ENCODE measurements around the gene INTS14.

The INTS14 gene
- total RNA-seq, result 22.5 to 39.0 (median 33.3) reads per million in 17 experiments

DNA sequence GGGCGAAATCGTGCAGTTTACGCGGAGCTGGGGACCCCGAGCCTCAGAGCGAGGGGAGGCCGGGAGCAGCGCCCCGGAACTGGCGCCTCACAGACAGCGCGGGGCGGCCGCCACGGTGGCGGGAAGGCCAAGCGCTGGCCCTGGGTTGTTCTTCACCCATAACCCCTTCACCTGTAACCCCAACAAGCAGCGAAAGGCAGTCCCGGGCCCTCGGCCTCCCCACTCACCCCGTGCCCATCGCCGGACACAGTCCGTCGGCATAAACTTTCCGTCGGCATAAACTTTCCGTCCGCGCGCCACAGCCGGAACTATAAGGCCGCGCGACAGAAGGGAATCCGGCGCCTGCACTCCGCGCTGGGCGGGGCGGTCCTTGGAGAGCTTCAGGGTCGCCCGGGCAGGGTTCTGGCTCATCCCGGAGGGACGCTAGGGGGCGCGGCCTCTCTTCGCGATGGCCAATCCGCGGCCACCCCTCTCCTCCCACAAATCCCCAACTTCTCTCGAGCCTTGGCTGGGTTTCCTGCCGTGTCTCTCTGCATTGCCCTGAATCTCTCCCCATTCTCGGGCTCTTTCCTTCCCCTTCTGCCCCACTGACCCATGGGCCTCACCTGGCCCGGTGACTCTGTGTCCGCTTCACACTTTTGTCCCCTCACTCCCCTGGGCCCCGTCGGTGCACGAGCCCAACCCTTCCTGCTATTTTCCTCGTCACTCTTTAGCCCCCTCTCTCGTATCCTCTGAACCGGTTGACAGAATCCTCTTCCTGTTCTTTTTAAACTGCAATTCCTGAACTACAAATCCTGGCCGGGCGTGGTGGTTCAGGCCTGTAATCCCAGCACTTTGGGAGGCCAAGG lies at the start of gene INTS14:
INTS14 (minus strand) TSS at position 261 of the 848 bp plus-strand sequence. CDS start 3,751 bp downstream, outside the sequence.
- DNase-seq, result peak; percentile 99 to 100 (median 99)

DNA sequence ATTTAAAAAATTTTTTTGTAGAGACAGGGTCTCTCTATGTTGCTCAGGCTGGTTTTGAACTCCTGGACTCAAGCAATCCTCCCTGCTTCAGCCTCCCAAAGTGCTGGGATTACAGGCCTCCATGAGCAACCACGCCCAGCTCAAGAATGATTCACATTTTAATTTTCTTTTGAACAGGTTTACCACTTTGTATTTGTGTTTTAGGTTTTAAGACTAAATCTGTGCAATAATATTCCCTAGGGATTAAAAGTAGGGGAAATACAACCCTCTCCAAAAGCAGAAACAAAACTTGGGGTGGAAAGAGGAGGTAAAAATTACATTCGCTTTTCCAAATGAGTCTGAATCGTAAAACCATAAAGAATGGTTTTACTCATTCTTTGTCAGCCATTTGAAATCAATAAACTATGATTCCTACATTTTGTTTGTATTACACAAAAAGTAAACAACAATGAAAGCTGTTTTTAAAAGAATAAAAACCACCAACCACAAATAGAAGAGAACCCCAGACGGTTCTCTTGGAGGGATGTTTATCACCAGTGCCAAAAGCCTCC lies 48.6 kb upstream of the INTS14 start:
- DNase-seq, result no peak

DNA sequence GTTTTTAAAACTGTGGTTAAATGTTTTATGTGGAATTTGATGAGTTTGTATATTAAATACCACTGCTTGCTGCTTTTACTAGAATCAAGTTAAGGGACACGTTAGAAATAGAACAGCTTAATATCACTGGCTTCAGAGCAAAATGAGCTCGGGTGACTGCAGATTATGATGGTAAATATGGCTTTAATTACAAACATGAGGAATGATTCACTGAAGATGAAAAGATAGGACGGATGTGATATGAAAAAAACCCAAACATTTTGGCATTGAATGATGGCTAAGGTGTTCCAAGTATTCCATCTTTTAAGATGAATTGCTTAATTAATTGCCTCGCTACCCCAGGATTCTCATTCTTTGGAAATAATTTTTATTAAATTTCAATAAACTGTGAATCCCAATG lies 44.5 kb upstream of the INTS14 start:
- no peak for DNase-seq

DNA sequence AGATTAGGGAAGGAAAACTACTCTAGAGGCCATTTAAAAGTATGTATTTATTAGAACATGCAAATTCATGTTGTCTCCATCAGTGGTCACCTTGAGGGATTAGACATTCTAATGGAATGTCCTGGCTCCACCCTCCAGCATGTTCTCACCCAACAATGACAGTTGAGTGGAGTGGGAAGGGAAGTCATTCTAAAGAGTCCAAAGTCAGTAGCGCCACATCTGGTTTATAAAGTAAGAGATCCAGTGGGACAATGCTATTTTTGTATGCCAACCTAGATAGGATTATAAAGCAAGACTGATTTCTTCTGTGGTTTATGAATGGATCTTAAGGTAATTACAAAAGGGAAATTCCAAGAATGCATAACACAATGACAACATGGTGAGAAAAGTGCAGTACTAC lies 44.1 kb upstream of the INTS14 start:
- DNase-seq, result no peak

DNA sequence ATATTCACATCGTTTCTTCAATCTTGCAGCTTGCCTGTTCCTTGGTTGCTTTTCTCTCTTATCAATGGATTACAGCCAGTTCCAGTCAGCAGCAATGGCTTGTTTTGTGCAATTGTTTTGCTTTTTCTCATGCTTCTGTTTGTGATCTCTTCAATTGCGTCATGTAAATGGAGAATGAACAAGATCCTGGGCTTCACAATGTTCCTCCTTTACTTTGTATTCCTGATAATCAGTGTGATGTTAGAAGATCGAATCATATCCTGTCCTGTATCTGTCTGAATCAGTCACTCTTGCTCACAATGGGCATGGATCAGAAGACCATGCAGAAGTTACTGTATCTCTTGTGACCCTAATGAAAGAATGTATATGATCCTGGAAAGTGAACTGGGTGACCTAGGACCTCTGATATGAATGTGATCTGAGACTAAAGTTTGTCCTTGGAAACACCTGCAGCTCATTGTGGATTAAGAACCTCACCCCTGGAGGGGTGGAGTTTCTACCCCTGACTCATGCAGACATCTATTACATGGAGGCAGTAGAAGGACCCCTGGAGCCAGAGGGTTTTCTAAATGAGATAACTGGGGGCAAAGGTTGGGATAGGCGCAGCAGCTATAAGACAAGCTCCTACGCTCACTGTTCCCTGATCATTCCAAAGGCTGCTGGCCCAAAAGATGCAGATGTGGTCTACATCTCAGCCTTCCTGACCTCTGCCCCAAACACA lies 43.0 kb upstream of the INTS14 start:
- peak in 1 of 4 experiments; percentile 14 for DNase-seq

DNA sequence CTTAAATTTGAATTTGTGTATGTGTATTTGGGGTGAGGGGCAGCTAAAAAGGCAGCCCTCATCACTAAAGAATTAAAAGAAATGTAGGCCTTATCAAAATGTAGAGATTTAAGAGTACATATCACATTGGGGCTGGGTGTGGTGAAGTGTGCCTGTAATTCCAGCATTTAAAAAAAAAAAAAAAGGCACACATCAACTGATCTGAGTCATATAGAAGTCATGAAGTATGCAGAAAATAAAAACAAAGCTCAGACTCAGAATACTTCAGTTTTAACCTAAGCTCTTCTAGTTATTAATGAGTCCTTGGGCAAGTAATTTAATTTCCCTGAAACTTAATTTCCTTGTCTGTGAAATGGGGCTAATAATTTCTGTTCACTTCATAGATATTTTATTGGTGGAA lies 42.4 kb upstream of the INTS14 start:
- no peak for DNase-seq

DNA sequence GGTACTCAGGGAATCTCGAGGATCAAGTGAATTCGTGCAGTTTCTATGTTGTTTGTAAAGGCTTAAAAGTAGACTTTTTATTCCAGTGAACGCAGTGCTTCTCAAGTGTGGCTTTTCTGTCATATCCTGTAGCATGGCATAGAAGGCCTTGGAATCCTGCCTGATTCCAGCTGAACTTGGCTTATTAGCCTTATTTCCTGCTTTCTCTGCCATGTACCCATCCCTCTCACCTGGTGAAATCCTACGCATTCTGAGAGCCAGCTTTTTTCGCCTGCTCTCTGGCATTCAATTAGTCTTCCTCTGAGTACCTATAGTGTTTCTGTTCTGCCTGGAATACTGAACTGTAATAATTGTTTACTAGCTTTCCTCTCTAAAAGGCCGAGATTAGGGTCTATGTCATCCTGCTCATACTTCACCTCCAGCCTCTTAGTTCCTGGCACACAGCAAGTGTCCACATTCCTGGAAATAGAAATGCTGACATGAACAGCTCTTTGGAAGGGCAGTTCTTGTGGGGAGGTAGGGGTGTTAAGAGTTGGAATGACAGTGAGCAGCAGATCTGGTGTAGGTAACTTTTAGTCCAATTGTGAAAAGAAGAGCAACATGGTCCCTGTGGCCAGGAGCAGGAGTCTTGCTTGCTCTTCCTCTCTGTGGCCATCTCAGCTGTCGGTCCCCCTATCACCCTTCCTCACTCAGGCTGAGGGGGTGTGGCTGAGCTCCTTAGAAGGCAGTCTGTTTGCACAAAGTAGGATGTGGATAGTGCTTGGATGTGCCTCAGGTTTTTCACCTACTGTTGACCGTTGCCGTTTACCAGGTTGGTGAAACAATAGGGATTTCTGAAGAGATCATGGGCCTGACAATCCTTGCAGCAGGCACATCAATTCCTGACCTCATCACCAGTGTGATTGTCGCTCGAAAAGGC lies 41.2 kb upstream of the INTS14 start:
- no peak for DNase-seq

DNA sequence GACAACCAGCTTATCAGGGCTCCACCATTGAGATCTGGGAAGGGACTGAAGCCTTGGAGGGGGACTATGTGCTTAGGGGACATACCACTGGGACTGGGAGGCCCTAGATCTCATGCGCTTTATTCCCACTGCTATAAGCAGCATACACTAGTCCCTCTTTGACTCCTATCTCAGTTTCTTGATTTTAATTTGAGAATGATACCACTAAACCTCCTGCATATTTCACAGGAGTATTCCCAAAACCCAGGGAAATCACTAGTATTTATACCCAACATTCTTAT lies 40.1 kb upstream of the INTS14 start:
- DNase-seq, result no peak

DNA sequence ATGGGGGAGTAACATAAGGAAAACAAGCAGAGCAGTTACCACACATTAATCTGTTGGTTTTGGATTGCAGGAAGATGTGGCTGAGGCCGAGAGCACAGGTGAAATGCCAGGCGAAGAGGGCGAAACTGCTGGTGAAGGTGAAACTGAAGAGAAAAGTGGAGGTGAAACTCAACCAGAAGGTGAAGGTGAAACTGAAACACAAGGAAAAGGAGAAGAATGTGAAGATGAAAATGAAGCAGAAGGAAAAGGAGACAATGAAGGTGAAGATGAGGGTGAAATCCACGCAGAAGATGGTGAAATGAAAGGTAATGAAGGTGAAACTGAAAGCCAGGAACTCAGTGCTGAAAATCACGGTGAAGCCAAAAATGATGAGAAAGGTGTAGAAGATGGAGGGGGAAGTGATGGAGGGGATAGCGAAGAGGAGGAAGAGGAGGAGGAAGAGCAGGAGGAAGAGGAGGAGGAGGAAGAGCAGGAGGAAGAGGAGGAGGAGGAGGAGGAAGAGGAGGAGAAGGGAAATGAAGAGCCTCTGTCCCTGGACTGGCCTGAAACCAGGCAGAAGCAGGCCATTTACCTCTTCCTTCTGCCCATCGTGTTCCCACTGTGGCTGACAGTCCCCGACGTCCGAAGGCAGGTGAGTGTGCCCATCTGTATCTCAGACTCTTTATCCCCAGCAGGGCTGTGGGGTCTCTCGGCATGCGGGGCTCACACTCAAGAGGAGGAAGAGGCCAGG lies 39.5 kb upstream of the INTS14 start:
- no peak for DNase-seq

DNA sequence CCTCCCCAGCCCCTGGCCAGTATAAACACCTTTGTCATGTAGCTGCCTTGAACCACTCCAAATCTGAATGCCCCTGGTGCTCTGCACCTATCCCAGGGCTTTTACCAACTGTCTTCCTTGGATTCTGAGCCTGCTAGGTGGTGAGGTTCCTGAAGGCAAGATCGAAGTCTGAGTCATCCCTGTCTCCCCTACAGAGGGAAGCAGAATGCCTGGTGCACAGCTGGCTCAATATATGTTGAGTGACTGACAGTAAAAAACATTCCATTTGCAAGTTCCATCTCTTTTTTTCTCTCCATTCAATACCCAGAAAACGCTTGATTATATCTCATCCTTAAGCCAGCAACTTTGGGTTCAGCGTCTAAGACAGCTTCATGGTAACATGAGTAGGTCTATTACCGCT lies 35.6 kb upstream of the INTS14 start:
- no peak for DNase-seq

DNA sequence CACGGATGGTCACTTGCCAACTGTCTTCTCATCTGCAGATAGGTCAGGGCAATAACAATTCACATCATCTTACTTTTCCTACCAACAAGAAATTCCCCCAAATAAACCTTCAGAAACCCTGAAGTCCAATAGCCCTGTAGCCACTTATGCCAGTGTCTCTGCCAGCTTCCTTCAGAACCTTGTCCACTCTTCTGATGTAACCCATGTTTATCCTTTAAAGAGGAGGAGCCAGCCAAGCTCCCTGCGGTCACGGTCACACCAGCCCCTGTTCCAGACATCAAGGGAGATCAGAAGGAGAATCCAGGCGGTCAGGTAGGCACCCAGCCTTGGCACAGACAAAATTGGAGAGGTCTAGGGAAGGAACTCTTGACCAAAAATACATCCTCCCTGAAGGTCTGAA lies 34.5 kb upstream of the INTS14 start:
- no peak for DNase-seq

DNA sequence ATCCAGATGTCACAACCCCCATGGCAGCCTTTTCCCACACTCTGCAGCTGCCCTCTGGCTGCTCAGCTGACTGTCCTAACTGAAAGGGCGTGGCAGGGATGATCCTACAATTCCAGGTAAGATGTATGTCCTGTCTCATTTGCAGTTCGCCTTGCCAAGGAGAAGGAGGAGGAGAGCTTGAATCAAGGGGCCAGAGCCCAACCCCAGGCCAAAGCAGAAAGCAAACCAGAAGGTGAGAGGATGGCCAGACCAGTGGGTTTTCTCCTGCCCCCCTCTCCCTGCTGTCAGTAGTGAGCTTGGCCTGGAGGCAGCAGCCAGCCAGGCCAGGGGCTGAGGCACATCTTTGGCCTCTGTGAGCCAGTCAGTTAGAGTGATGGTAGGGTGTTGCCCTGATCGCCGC lies 33.4 kb upstream of the INTS14 start:
- no peak for DNase-seq

DNA sequence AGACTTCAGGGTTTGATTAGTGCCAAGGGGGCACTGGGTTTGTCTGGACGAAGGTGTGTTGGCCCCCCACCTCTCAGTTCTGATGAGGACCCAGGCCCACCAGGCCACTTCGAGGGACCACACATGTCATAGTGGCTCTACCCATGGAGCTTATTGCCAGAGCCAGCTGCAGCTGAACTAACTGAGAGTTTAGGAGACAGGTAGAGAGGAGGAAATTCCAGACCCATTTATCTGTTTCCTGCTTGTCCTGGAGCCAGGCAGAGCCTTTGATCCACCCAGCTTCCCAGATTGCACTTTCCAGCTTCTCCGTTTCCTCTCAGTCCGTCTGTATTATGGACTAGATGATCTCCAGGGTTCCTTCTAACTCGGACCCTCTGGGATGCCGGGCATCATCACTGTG lies 31.7 kb upstream of the INTS14 start:
- DNase-seq, result no peak

DNA sequence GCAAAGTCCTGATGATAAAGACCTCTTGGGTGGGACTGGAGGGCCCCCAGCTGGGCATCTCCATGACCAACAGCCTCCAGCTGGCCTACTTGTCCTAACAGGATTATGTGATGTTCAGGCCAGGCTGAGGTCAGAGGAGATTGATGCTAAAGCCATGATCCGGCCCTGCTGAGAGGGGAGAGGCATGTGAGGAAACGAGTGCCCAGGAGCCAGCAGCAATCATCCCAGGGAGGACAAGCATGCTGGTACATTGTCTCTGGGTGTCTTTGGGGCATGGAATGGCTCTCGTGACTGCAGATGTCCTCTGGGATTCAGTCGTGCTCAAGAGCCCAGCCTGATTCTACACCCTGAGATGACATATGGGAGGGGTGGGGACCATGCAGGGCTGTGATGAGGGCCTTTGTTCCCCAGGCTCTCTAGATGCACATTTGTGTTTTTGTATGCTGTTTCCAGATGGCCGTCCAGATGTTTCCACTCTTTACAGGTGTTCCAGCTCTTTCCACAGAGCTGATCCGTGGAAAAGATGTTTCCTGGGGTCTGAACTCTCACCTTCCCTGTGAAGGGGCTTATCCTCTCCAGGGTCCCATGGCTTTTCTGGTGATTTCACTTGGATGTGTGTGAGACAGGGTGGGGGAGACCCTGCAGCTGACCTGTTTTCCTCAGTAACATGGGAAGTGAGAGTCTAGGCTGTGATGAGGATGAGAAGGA lies 31.0 kb upstream of the INTS14 start:
- DNase-seq, result no peak

DNA sequence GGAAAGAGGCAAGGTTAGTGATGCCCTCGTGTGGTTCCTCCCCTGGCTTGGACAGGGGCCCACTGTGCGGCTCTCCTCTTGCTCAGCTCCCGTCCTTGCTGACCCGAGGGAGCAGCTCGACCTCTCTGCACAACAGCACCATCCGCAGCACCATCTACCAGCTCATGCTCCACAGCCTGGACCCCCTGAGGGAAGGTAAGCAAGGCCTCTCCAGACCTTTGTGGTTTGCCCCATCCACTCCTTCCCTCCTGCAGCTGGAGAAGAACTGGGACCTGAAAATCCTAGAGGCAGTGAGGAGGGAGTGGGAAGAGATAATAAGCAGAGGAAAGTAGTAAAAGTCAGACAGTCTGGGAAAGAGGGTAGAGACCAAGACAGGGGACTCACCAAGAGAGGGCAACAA lies 28.6 kb upstream of the INTS14 start:
- DNase-seq, result no peak

DNA sequence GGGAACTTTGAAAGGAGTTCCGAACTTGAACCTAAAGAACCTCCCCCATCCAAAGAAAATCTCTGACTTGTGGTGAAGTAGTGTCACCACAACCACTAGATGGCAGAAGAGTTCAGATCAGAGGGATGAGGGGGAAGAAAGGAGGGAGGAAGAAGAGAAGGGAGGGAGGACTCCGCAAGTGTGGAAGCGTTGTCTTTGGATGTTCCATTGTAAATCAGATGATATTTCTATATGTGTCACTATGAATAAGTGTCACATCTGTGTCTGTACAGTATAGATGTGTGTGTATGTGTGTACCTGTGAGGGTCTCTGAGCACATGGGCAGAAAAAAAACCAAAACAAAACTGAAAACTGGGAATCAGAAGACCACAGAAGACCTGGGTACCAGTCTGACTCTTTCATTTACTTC lies 27.8 kb upstream of the INTS14 start:
- DNase-seq, result peak; percentile 59 to 89 (median 72)

DNA sequence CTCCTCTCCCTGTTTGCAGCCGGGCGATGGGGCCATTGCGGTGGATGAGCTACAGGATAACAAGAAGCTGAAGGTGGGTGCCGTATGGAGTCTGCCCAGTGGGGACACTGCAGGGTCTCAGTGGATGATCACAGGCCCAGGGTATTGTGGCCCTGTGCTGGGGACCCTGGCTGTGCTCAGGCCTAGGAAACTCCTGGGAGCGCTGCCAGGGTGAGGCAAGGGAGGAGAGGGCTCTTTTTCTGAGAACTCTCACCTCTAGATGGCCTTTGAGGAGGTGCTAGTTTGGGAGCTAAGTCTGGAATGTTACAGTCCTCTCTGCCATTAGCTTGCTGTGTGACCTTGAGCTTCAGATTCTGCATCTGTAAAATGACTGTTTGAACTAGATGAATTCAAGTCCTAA lies 27.2 kb upstream of the INTS14 start:
- DNase-seq, result no peak

DNA sequence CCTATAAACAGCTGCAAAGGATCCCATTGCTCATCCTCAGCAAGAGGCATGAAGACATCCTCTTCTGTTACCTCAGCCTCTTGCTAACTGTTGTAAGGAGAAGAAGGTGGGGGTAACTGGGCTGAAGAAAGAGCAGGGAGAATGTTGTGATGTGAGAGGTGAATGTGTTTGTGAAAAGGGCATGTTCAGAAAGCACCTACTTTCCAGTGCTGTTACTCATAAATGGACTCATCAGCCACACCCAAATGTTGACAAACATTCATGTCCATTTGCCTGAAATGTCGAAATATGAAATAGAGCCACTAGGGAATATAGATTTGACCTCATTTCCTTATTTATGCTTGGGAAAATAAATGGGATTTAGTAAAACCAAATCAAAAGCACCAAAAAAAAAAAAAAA lies 23.4 kb upstream of the INTS14 start:
- peak in 2 of 4 experiments; percentile 17 to 36 for DNase-seq

DNA sequence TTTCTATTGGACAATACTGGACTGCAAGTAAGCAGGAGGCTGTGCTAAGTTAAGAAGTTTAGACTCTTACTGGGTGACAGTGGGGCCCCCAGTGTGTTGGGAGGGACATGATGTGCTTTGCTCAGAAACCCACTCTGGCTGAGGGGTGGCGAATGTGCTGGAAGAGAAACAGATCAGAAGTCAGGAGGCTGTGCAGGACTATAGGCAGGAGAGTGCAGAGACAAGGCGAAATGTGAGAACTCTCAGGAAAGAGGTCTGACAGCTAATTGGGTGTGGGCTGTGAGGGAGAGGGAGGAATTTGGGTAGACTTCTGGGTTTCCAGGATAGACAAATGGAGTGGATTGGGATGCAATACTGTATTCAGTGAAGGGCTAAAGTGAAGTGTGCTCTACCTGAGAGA lies 22.8 kb upstream of the INTS14 start:
- no peak for DNase-seq

DNA sequence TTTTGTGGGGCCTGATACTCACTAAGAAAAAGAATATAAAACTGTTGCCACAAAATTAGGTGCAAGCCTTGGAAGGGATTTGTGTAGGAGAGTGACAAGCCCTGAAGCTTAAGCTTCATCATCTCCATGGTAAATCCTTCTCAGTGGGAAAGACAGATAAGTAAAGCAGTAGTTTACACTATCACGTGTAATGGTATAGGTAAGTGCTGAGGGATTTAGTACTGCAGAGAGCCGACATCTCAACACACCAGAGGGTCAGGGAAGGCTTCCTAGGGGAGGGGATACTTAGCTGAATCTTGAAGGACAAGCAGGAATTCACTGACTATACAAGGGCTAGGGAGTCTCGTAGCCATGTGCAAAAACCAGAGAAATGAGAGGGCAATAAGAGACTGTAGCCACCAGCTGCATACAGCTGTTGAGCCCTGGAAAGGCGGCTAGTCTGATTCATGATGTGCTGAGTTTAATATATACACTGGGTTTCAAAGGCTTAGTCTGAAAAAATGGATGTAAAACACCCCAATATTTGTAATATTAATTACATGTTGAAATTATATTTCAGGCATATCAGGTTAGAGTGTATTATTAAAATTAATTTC lies 21.9 kb upstream of the INTS14 start:
- no peak for DNase-seq

DNA sequence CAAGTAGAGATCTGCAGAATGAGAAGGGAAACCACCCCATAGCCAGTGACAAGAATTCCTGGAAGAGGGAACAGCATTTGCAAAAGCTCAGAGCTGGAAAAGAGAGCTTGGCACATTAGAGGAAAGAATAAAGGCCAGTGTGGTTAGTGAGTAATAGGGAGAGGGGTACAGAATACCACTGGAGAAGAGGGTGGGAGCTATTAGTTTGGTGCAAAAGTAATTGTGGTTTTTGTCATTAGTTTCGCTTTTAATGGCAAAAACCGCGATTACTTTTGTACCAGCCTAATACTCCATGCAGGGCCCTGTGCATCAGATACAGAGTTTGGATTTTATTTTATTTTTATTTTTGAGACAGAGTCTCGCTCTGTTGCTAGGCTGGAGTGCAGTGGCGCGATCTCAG lies 20.6 kb upstream of the INTS14 start:
- no peak for DNase-seq
